Adrenal gland (tissue), 12 donors: ENCODE measurements around the gene RHOBTB1. TPM values are rescaled to one million over a fixed set of nuclear protein-coding genes. Genes with fewer than 3 reads are reported as not detected.
A peak's percentile ranks its signal among the peaks of the same experiment; 100 is the strongest.

Experiments
- DNase-seq, 7 donors: peaks; one replicate each; pipeline ENCODE4 v3.0.0-alpha.2; 2019 to 2020
- H3K27ac ChIP-seq, 5 donors: fragments of 200-600 bp; sonication (generic) in 4 of 5; 1 replicate in 3 of 5; 2 replicates in 2 of 5; pipeline versions ENCODE4 v1.5.1 to v1.8.0; 2016 to 2020; ENCODE audit warnings: mild to moderate bottlenecking in 1 of 5
- H3K27me3 ChIP-seq: fragments of 200-600 bp; 2 replicates; pipeline ENCODE4 v1.8.0; 2021
- H3K36me3 ChIP-seq, 2 donors: fragments of 200-600 bp; replicated peaks in 1 of 2; 1 replicate in 1 of 2; 2 replicates in 1 of 2; pipeline versions ENCODE4 v1.5.1 to v1.8.0; 2018 to 2022
- H3K4me1 ChIP-seq, 2 donors: fragments of 200-600 bp; replicated peaks in 1 of 2; 1 replicate in 1 of 2; 2 replicates in 1 of 2; pipeline versions ENCODE4 v1.5.1 to v1.8.0; 2018 to 2021
- H3K4me3 ChIP-seq, 4 donors: fragments of 200-600 bp; sonication (generic) in 3 of 4; one replicate each; pipeline ENCODE4 v1.5.1; 2016 to 2018
- H3K9me3 ChIP-seq, 3 donors: fragments of 200-600 bp; sonication (generic) in 1 of 3; replicated peaks in 1 of 3; 1 replicate in 2 of 3; 2 replicates in 1 of 3; pipeline versions ENCODE4 v1.5.1 to v1.8.0; 2016 to 2021
- CTCF ChIP-seq, 6 experiments: fragments of 450-650 bp in 4 of 6; fragments of 200-600 bp in 2 of 6; sonication (generic) in 1 of 6; IDR thresholded peaks; 1 replicate in 5 of 6; 2 replicates in 1 of 6; pipeline versions ENCODE4 v1.5.1 to v1.8.0; 2016 to 2021; ENCODE audit warnings: antibody characterized with exemption in 6 of 6, mild to moderate bottlenecking in 2 of 6, moderate library complexity in 1 of 6
- POLR2A ChIP-seq, 2 donors: fragments of 450-650 bp; IDR thresholded peaks; one replicate each; pipeline ENCODE4 v1.6.1; 2017; ENCODE audit warnings: antibody characterized with exemption in 2 of 2, mild to moderate bottlenecking in 2 of 2, moderate library complexity in 1 of 2
- whole genome bisulfite sequencing, 4 donors: extraction: QIAGEN DNeasy Blood & Tissue Kit in 2 of 4; methylation state at CpG; one replicate each; pipeline versions ENCODE4 v1.1.5 to v1.1.7; 2013 to 2017; 5-methylcytosine and 5-hydroxymethylcytosine counted together
- intact Hi-C, 2 donors: fragments of 100-400 bp; cut with DNase I; formaldehyde crosslinking; loops; one replicate each; pipeline versions ENCODE4 v1.14.1 to v1.15.0; 2022 to 2023
- polyA plus RNA-seq, 3 donors: library from polyadenylated mRNA; stranded (reverse); fragments of 200-250 nt in 2 of 3; fragments of 350-450 nt in 1 of 3; fragmentation: Illumina TruSeq in 1 of 3; extraction: RNeasy Lipid Tissue Mini Kit (QIAGEN cat#74804) in 1 of 3; gene quantifications; one replicate each; pipeline ENCODE4 v1.2.3, GENCODE V29; 2013 to 2014
- total RNA-seq, 9 donors: library from RNA; depleted of rRNA in 4 of 9; stranded (reverse); fragments of >200 nt in 4 of 9; fragments of 120-200 nt in 1 of 9; fragmentation: NEBNext Ultra II Directional in 1 of 9; extraction: Animal tissue kit (Norgen Biotek cat#: 25700) in 1 of 9; gene quantifications; one replicate each; pipeline versions ENCODE4 v1.1.0 to v1.2.4, GENCODE V29; 2013 to 2023
- donor health status: healthy with polysubstance abuse.
- donor health status: Bipolar disorder and iron deficiency.
- donor health status: DM: yes; HTN: yes; CAD: no.
- donor health status: DM: no; HTN: no; CAD: no.
- donor health status: DM: no; HTN: no; CAD: no.
- donor health status: DM: yes; HTN: yes; CAD: no.

Gene RHOBTB1
- total and polyA plus RNA-seq, 12 donors: 7.9 to 122 (median 26.6) TPM

GRCh38 chr10:60890811-60891210, 53.2 kb downstream of the RHOBTB1 start:
- Histone ChIP-seq H3K9me3 (no peaks in the 10 kb centered on the region), H3K36me3 (peaks cover 0 to 8% of the 10 kb centered on the region in 2 donors), H3K4me3 (no peak overlapping the region), H3K27me3 (no peaks in the 10 kb centered on the region), H3K4me1 (peaks cover 4 to 6% of the 10 kb centered on the region in 2 donors), H3K27ac (no peak overlapping the region)
- WGBS, 4 donors: 95 to 100% (median 97%) methylated on average over 1 of the region's 1 CpG
- intact Hi-C loops: no loop called here
- TF ChIP-seq CTCF (IDR thresholded peaks at IDR 0.05) (no peak), POLR2A (IDR thresholded peaks at IDR 0.05) (no peak)
- DNase-seq: no peak

- H3K4me3 ChIP-seq: no peak overlapping the region
- WGBS, 4 donors: 64 to 75% (median 71%) methylated on average over 6 of the region's 6 CpGs
- H3K36me3 ChIP-seq: peaks cover 0 to 16% of the 10 kb centered on the region in 2 donors
- peak in 1 of 7 donors; percentile 17 for DNase-seq
- no peaks in the 10 kb centered on the region for H3K27me3 ChIP-seq
- no peaks in the 10 kb centered on the region for H3K4me1 ChIP-seq
- no peak overlapping the region for H3K27ac ChIP-seq
- H3K9me3 ChIP-seq: no peaks in the 10 kb centered on the region
- intact Hi-C loops: loop anchor here in 1 of 2 donors (10.0 kb wide), 1 partner anchor 62 kb away; the partner anchor contains the start of gene RHOBTB1
- TF ChIP-seq CTCF (IDR thresholded peaks at IDR 0.05): peak in 5 of 6 experiments; percentile 22 to 47 (median 38)
- TF ChIP-seq POLR2A (IDR thresholded peaks at IDR 0.05): no peak
These were observed 60.8 kb downstream of the RHOBTB1 start for GRCh38 chr10:60883187-60883586.

- WGBS, 4 donors: 81 to 90% (median 88%) methylated on average over 3 of the region's 3 CpGs
These were observed 65.8 kb downstream of the RHOBTB1 start for GRCh38 chr10:60878224-60878623.

GRCh38 chr10:60877777-60878120, 66.2 kb downstream of the RHOBTB1 start:
- H3K27me3 ChIP-seq: no peaks in the 10 kb centered on the region
- 90 to 100% (median 94%) methylated on average over 2 of the region's 2 CpGs for WGBS, 4 donors

More at GRCh38 chr10:60878224-60878623, 65.8 kb downstream of the RHOBTB1 start:
- intact Hi-C loops: no loop called here
- no peaks in the 10 kb centered on the region for H3K4me1 ChIP-seq
- H3K36me3 ChIP-seq: peaks cover 0 to 22% of the 10 kb centered on the region in 2 donors
- H3K27me3 ChIP-seq: no peaks in the 10 kb centered on the region
- no peaks in the 10 kb centered on the region for H3K9me3 ChIP-seq
- H3K4me3 ChIP-seq: no peak overlapping the region
- no peak overlapping the region for H3K27ac ChIP-seq
- TF ChIP-seq CTCF (IDR thresholded peaks at IDR 0.05): no peak
- TF ChIP-seq POLR2A (IDR thresholded peaks at IDR 0.05): no peak
- DNase-seq: no peak

More at GRCh38 chr10:60877777-60878120, 66.2 kb downstream of the RHOBTB1 start:
- Histone ChIP-seq H3K4me1 (no peaks in the 10 kb centered on the region), H3K36me3 (peaks cover 0 to 22% of the 10 kb centered on the region in 2 donors), H3K27ac (no peak overlapping the region), H3K4me3 (no peak overlapping the region), H3K9me3 (no peaks in the 10 kb centered on the region)
- TF ChIP-seq POLR2A (IDR thresholded peaks at IDR 0.05): no peak
- no peak for TF ChIP-seq CTCF (IDR thresholded peaks at IDR 0.05)
- no peak for DNase-seq
- intact Hi-C loops: no loop called here
